Measurements from ENCODE around the gene SOS2. TPM values are rescaled to one million over a fixed set of nuclear protein-coding genes. Genes with fewer than 3 reads are reported as not detected.

SOS2 gene
- total and polyA plus RNA-seq, 7 experiments from 2014 or later = 10.2 to 49.6 (median 37.6) TPM

DNA sequence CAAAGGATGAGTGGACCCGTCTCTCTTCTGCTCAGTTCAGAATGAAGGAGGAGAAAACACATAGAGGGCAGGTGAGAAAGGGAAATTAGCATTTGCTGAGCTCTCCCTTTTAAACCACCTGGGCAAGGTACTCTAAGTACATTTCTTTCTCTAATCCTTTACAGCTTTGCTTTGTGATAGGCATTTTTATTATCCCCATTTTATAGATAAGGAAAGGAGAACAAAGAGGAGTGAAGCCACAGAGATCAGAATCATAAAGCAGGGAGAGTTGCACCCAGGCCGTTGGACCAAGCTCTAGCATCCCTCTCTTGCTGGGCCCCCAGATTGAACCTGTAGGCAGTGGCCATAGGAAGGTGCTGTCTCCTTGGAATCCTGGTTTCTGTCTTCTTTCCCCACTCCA lies 162.1 kb downstream of the SOS2 start:
- POLR2A ChIA-PET = interaction anchor here (0.7 to 7.4 kb wide), 7 partner anchors 10 to 124 kb away, joined by 3 to 52 read pairs (median 4); partner anchors contain the start of gene VCPKMT
- no peak for ATAC-seq

DNA sequence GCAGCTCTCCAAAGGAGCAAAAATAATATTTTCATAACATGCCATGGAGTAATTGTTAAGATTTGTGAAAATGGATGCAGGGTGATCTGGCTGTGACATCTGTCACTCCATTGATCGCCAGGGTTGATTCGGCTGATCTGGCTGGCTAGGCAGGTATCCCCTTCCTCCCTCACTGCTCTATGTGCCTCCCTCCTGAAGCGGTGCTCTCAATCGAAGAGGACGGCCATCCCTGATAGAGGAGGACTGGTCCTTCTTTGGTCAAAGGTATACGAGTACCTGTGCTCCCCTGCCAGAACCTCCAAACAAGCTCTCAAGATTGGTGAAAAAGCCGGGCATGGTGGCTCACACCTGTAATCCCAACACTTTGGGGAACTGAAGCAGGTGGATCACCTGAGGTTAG lies 162.9 kb downstream of the SOS2 start:
- H3K4me1 Mint-ChIP-seq = peaks cover 34 to 66% (median 57%) of the 10 kb centered on the region in 7 donors
- CTCF ChIA-PET = interaction anchor here (0.8 kb wide), 1 partner anchor 205 kb away, joined by 3 read pairs; no protein-coding TSS in a partner anchor
- POLR2A ChIA-PET = interaction anchor here (1.0 to 7.4 kb wide), 3 partner anchors 14 to 36 kb away, joined by 3 to 52 read pairs (median 3); no protein-coding TSS in a partner anchor
- Histone ChIP-seq H3K27me3 (ENCODE audit: control insufficient read depth in 2 of 2, insufficient read depth in 2 of 2, low read length in 2 of 2) (no peaks in the 10 kb centered on the region), H3K4me1 (ENCODE audit: control insufficient read depth in 2 of 2, insufficient read depth in 2 of 2, low read length in 2 of 2) (peaks cover 27% of the 10 kb centered on the region in 2 donors), H3K9me3 (ENCODE audit: control insufficient read depth in 2 of 3, low read length in 3 of 3) (no peaks in the 10 kb centered on the region), H3K27ac (ENCODE audit: low read depth, low read length) (no peak overlapping the region), H3K4me3 (ENCODE audit: low read length) (no peak overlapping the region), H3K36me3 (ENCODE audit: control insufficient read depth in 2 of 3, insufficient read depth in 3 of 3, low read length in 3 of 3) (no peaks in the 10 kb centered on the region)
- H3K36me3 Mint-ChIP-seq = peaks cover 0 to 32% (median 27%) of the 10 kb centered on the region in 5 donors
- ATAC-seq = no peak
- no peak overlapping the region for H3K4me3 Mint-ChIP-seq
- intact Hi-C loops (cut with micrococcal nuclease) = no loop called here
- no peak overlapping the region for H3K27ac Mint-ChIP-seq
- peak in 1 of 9 donors; percentile 18 for DNase-seq
- no peaks in the 10 kb centered on the region for H3K27me3 Mint-ChIP-seq
- H3K9me3 Mint-ChIP-seq = peaks cover 0 to 4% (median 0%) of the 10 kb centered on the region in 11 donors

More for the DNA sequence above, 162.1 kb downstream of the SOS2 start:
- H3K4me1 Mint-ChIP-seq = peaks cover 27 to 60% (median 48%) of the 10 kb centered on the region in 7 donors
- H3K4me3 Mint-ChIP-seq = no peak overlapping the region
- H3K27me3 Mint-ChIP-seq = no peaks in the 10 kb centered on the region
- H3K27ac Mint-ChIP-seq = no peak overlapping the region
- peaks cover 0 to 4% (median 0%) of the 10 kb centered on the region in 11 donors for H3K9me3 Mint-ChIP-seq
- CTCF ChIA-PET = interaction anchor here (0.7 to 1.3 kb wide), 2 partner anchors 13 to 35 kb away, joined by 4 read pairs; no protein-coding TSS in a partner anchor
- intact Hi-C loops (cut with micrococcal nuclease) = no loop called here
- H3K9me3 ChIP-seq (ENCODE audit: control insufficient read depth in 2 of 3, low read length in 3 of 3) = no peaks in the 10 kb centered on the region
- H3K36me3 ChIP-seq (ENCODE audit: control insufficient read depth in 2 of 3, insufficient read depth in 3 of 3, low read length in 3 of 3) = no peaks in the 10 kb centered on the region
- H3K4me1 ChIP-seq (ENCODE audit: control insufficient read depth in 2 of 2, insufficient read depth in 2 of 2, low read length in 2 of 2) = peaks cover 18 to 19% of the 10 kb centered on the region in 2 donors
- H3K27me3 ChIP-seq (ENCODE audit: control insufficient read depth in 2 of 2, insufficient read depth in 2 of 2, low read length in 2 of 2) = no peaks in the 10 kb centered on the region
- H3K36me3 Mint-ChIP-seq = peaks cover 0 to 32% (median 28%) of the 10 kb centered on the region in 5 donors
- no peak overlapping the region for H3K27ac ChIP-seq (ENCODE audit: low read depth, low read length)
- no peak overlapping the region for H3K4me3 ChIP-seq (ENCODE audit: low read length)
- DNase-seq = no peak

DNA sequence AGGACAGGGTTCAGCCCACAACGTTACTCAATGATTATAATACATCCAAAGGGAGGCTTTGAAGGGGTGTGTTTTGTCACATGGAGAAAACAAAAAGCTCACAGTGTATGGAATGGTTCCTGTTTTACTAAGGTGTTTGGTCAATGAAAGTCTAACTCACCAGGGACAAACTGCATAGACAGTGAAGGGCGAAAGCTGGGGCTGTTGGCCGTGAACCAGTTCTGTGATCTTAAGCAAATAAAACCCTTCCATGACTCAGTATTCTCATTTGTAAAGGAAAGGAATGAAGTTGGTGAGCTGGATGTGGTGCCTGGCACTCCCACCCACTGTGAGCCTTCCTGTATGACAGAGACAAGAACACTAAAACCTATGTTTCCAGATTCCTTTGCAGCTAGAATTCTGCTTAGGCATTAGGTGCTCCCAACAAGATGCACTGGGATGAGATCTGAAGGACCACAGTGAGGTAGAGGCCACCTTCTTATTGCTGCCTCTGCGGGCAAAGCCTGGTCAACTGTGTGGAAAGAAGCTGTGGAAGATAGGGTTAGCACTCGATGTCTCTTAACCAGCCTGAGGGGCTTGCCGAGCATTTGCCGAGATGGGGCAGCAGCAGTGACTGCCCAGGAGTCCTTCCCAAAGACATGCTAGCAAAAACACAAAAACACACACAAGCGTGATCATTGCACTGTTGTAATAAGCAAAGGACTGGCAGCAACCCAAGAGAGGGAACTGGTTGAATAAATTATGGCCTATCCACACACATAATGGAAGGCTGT lies 163.5 kb downstream of the SOS2 start:
- H3K27ac ChIP-seq (ENCODE audit: low read depth, low read length) = no peak overlapping the region
- H3K9me3 ChIP-seq (ENCODE audit: control insufficient read depth in 2 of 3, low read length in 3 of 3) = no peaks in the 10 kb centered on the region
- H3K4me3 Mint-ChIP-seq = no peak overlapping the region
- H3K27me3 Mint-ChIP-seq = no peaks in the 10 kb centered on the region
- ATAC-seq (no peak), DNase-seq (peak in 1 of 9 donors; percentile 14)
- peaks cover 40 to 69% (median 57%) of the 10 kb centered on the region in 7 donors for H3K4me1 Mint-ChIP-seq
- intact Hi-C loops (cut with micrococcal nuclease) = no loop called here
- peak overlapping the region in 4 of 9 donors; percentile 4 to 96 (median 43) for H3K27ac Mint-ChIP-seq
- ChIA-PET CTCF (interaction anchor here (0.5 to 1.8 kb wide), 4 partner anchors 13 to 205 kb away, joined by 3 to 4 read pairs (median 4); no protein-coding TSS in a partner anchor), POLR2A (interaction anchor here (1.0 to 7.4 kb wide), 5 partner anchors 14 to 205 kb away, joined by 3 to 52 read pairs (median 3); no protein-coding TSS in a partner anchor)
- H3K9me3 Mint-ChIP-seq = peaks cover 0 to 4% (median 0%) of the 10 kb centered on the region in 11 donors
- H3K4me3 ChIP-seq (ENCODE audit: low read length) = no peak overlapping the region
- peaks cover 0 to 30% (median 21%) of the 10 kb centered on the region in 5 donors for H3K36me3 Mint-ChIP-seq
- H3K27me3 ChIP-seq (ENCODE audit: control insufficient read depth in 2 of 2, insufficient read depth in 2 of 2, low read length in 2 of 2) = no peaks in the 10 kb centered on the region
- peaks cover 33% of the 10 kb centered on the region in 2 donors for H3K4me1 ChIP-seq (ENCODE audit: control insufficient read depth in 2 of 2, insufficient read depth in 2 of 2, low read length in 2 of 2)
- no peaks in the 10 kb centered on the region for H3K36me3 ChIP-seq (ENCODE audit: control insufficient read depth in 2 of 3, insufficient read depth in 3 of 3, low read length in 3 of 3)

Other genes with a start within 250 kb of the SOS2 start
- 10 to 100 TPM; 10.3 to 25.9 (median 17.4) TPM for gene VCPKMT, start 115.0 kb downstream of the SOS2 start, total RNA-seq
- gene VCPKMT, start 115.0 kb downstream of the SOS2 start, polyA plus RNA-seq = 10 to 100 TPM in 1 of 2 donors, 1 to 10 TPM in 1; 7.5 to 13.4 TPM
- gene L2HGDH, start 80.7 kb upstream of the SOS2 start, total RNA-seq = 10 to 100 TPM in 1 of 5 experiments, 1 to 10 TPM in 4; 3.7 to 10.1 (median 4.8) TPM
- gene L2HGDH, start 80.7 kb upstream of the SOS2 start, polyA plus RNA-seq = 1 to 10 TPM; 3.0 to 5.3 TPM
- 10 to 100 TPM; 15.5 to 21.2 (median 16.7) TPM for gene DMAC2L, start 80.7 kb upstream of the SOS2 start, total RNA-seq
- gene DMAC2L, start 80.7 kb upstream of the SOS2 start, polyA plus RNA-seq = 10 to 100 TPM; 13.1 to 27.5 TPM
- gene CDKL1, start 165.3 kb upstream of the SOS2 start, total RNA-seq = 10 to 100 TPM in 1 of 5 experiments, 1 to 10 TPM in 4; 2.6 to 14.8 (median 4.9) TPM
- gene CDKL1, start 165.3 kb upstream of the SOS2 start, polyA plus RNA-seq = 1 to 10 TPM; 2.0 to 7.1 TPM